SU-DHL-6 (cell line): ENCODE measurements around the gene CTPS1.

Experiments
- H2AFZ ChIP-seq: fragments of 200-600 bp; sonication (generic); 2 replicates; pipeline ENCODE4 v1.6.1; 2014; ENCODE audit warnings: low read depth, mild to moderate bottlenecking, moderate library complexity, mixed read lengths, antibody characterized with exemption, low read length; ENCODE audit not compliant: severe bottlenecking
- H3F3A ChIP-seq: fragments of 200-600 bp; shearing (Covaris generic); 2 replicates; pipeline ENCODE4 v1.6.0; 2016; ENCODE audit warnings: antibody characterized with exemption, mild to moderate bottlenecking; ENCODE audit not compliant: insufficient read depth
- H3K27ac ChIP-seq: fragments of 200-600 bp; sonication (generic); 2 replicates; pipeline ENCODE4 v1.5.1; 2016; ENCODE audit warnings: low read depth, mild to moderate bottlenecking, low read length, moderate library complexity, mixed read lengths
- H3K27me3 ChIP-seq: fragments of 200-600 bp; sonication (generic), shearing (Covaris generic); 2 replicates; pipeline ENCODE4 v1.6.0; 2014; ENCODE audit warnings: mild to moderate bottlenecking, low read length
- H3K36me3 ChIP-seq: fragments of 200-600 bp; sonication (generic); 2 replicates; pipeline ENCODE4 v1.6.1; 2014; ENCODE audit warnings: mild to moderate bottlenecking, low read length, mixed read lengths
- H3K4me2 ChIP-seq: fragments of 300-600, 200-600 bp; shearing (Covaris generic), sonication (generic); 2 replicates; pipeline ENCODE4 v1.6.0; 2014; ENCODE audit warnings: low read length, low read depth, mild to moderate bottlenecking; ENCODE audit not compliant: poor library complexity, severe bottlenecking
- H3K4me3 ChIP-seq: fragments of 200-600 bp; sonication (generic); 2 replicates; pipeline ENCODE4 v1.5.1; 2014; ENCODE audit warnings: antibody characterized with exemption, low read length, mild to moderate bottlenecking, mixed read lengths; ENCODE audit not compliant: insufficient read depth, poor library complexity, severe bottlenecking
- H3K79me2 ChIP-seq: fragments of 200-600 bp; sonication (generic); 2 replicates; pipeline ENCODE4 v1.6.1; 2014; ENCODE audit warnings: mild to moderate bottlenecking, low read length, moderate library complexity; ENCODE audit not compliant: insufficient read depth
- H3K9ac ChIP-seq: fragments of 200-600 bp; sonication (generic); 2 replicates; pipeline ENCODE4 v1.7.0; 2014; ENCODE audit warnings: mild to moderate bottlenecking, low read length
- H3K9me2 ChIP-seq: fragments of 200-600 bp; sonication (generic); replicated peaks from 2 replicates; pipeline ENCODE4 v1.6.1; 2014; ENCODE audit warnings: low read length; ENCODE audit not compliant: insufficient read depth
- H3K9me3 ChIP-seq: fragments of 200-600 bp; sonication (generic); 2 replicates; pipeline ENCODE4 v1.6.1; 2014; ENCODE audit warnings: low read length, mixed read lengths; ENCODE audit not compliant: insufficient read depth
- H4K20me1 ChIP-seq: fragments of 200-600 bp; sonication (generic); 2 replicates; pipeline ENCODE4 v1.6.1; 2014; ENCODE audit warnings: low read depth, mild to moderate bottlenecking, antibody characterized with exemption, low read length, moderate library complexity, mixed read lengths
- EZH2phosphoT487 ChIP-seq: fragments of 200-600 bp; sonication (generic), shearing (Covaris generic); conservative IDR thresholded peaks from 2 replicates; pipeline ENCODE4 v1.6.1; 2018; ENCODE audit warnings: mild to moderate bottlenecking, antibody characterized with exemption, low read length, moderate library complexity, mixed read lengths
- TF ChIP-seq, protein P1 (sequence below): fragments of 200-600 bp; sonication (generic); IDR thresholded peaks from one replicate; pipeline ENCODE4 v1.5.1; 2017; ENCODE audit warnings: antibody characterized with exemption, mild to moderate bottlenecking, low read length, moderate library complexity; ENCODE audit not compliant: insufficient read depth, poor library complexity, severe bottlenecking

Gene CTPS1

DNA sequence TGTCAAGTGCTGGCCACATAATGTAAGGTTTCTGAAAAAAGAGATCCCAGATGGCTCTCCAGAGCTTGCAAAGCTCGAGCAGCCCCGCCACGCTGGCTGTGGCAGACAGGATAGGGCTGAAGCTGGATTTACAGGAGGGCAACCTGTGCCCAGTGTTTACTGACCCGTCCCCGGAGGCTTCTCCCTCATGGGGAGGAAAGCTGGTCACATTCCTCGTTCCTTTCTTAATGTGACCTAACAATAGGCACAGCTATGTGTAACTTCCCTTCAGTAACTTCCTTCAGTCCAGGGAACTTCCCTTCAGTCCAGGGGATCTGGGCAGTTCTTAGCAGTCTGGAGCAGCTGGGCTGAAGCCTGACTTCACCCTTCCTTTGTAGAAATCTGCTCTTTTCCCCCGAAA lies 34.3 kb downstream of the CTPS1 start:
- peaks cover 38% of the 10 kb centered on the region for H3K36me3 ChIP-seq
- no peaks in the 10 kb centered on the region for H3K9me2 ChIP-seq
- no peaks in the 10 kb centered on the region for H3K27me3 ChIP-seq
- H3K9ac ChIP-seq = no peak overlapping the region
- no peaks in the 10 kb centered on the region for H3K9me3 ChIP-seq
- H3K4me3 ChIP-seq = no peak overlapping the region
- H3K79me2 ChIP-seq = no peaks in the 10 kb centered on the region
- H3F3A ChIP-seq = no peaks in the 10 kb centered on the region
- TF ChIP-seq EZH2phosphoT487 = no peak
- no peaks in the 10 kb centered on the region for H4K20me1 ChIP-seq
- H3K27ac ChIP-seq = no peak overlapping the region
- H3K4me2 ChIP-seq = no peak overlapping the region
- H2AFZ ChIP-seq = no peak overlapping the region

DNA sequence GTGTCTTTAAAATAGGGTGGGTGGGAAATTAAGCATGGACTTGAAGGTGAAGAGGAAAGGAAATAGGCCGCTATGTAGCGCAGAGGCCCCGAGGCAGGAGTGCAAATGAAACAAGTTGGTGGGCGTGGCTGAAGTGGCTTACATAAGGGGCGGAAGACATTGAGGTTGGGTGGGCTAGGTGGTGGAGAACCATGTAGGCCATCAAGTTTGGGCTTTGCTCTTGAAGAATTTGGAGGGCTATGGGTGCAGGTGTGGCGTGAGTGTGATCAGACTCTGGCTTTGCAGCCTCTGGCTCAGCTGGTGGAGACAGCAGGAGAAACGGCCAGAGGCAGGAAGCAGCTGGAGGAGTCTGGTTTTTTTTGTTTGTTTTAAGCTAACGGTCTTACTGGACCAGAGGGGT lies 35.4 kb downstream of the CTPS1 start:
- Histone ChIP-seq H3K4me2 (no peak overlapping the region), H2AFZ (no peak overlapping the region), H3K9ac (no peak overlapping the region), H3K4me3 (no peak overlapping the region), H3F3A (no peaks in the 10 kb centered on the region), H3K27me3 (no peaks in the 10 kb centered on the region), H3K36me3 (peaks cover 29% of the 10 kb centered on the region), H3K79me2 (no peaks in the 10 kb centered on the region), H4K20me1 (no peaks in the 10 kb centered on the region), H3K27ac (no peak overlapping the region), H3K9me2 (no peaks in the 10 kb centered on the region), H3K9me3 (no peaks in the 10 kb centered on the region)
- TF ChIP-seq, protein P1, sequence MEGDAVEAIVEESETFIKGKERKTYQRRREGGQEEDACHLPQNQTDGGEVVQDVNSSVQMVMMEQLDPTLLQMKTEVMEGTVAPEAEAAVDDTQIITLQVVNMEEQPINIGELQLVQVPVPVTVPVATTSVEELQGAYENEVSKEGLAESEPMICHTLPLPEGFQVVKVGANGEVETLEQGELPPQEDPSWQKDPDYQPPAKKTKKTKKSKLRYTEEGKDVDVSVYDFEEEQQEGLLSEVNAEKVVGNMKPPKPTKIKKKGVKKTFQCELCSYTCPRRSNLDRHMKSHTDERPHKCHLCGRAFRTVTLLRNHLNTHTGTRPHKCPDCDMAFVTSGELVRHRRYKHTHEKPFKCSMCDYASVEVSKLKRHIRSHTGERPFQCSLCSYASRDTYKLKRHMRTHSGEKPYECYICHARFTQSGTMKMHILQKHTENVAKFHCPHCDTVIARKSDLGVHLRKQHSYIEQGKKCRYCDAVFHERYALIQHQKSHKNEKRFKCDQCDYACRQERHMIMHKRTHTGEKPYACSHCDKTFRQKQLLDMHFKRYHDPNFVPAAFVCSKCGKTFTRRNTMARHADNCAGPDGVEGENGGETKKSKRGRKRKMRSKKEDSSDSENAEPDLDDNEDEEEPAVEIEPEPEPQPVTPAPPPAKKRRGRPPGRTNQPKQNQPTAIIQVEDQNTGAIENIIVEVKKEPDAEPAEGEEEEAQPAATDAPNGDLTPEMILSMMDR = no peak
- TF ChIP-seq EZH2phosphoT487 = no peak

DNA sequence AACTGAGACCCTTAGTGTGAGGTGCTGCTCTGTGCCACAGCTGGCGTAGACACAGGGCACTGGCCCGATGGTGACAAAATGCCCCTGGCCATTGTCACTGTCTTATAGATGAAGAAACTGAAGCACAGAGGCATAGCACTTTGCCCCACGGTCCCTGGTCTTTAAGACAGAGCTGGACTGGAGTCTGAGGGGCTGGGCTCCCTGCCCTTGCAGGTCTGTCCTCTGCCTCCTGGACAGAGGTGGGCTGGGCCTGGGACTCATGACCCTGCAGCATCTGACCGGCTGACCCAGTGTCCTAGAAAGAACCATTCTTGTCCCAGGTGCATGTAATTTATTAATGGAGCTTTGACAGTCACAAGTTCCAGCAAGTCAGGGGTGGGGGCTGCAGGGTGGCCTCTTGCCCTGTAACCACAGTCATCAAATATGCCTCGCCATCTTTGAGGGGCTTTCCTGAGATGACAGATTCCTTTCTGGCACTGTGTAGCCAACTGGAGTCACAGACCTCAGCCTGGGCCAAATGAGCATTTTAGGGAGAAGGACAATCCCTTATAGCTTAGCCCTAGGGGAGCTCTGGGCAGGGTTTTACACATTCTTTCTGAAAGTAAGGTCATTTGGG lies 35.9 kb downstream of the CTPS1 start:
- no peak for TF ChIP-seq EZH2phosphoT487
- TF ChIP-seq, protein P1 = no peak
- no peaks in the 10 kb centered on the region for H3K79me2 ChIP-seq
- no peaks in the 10 kb centered on the region for H3K27me3 ChIP-seq
- peaks cover 24% of the 10 kb centered on the region; the same call in 1 of the 2 replicates for H3K36me3 ChIP-seq
- no peaks in the 10 kb centered on the region for H3K9me3 ChIP-seq
- H2AFZ ChIP-seq = no peak overlapping the region
- H3K4me2 ChIP-seq = no peak overlapping the region
- no peak overlapping the region for H3K27ac ChIP-seq
- H4K20me1 ChIP-seq = no peaks in the 10 kb centered on the region
- H3K9me2 ChIP-seq = no peaks in the 10 kb centered on the region
- no peak overlapping the region for H3K9ac ChIP-seq
- H3F3A ChIP-seq = no peaks in the 10 kb centered on the region
- H3K4me3 ChIP-seq = no peak overlapping the region

DNA sequence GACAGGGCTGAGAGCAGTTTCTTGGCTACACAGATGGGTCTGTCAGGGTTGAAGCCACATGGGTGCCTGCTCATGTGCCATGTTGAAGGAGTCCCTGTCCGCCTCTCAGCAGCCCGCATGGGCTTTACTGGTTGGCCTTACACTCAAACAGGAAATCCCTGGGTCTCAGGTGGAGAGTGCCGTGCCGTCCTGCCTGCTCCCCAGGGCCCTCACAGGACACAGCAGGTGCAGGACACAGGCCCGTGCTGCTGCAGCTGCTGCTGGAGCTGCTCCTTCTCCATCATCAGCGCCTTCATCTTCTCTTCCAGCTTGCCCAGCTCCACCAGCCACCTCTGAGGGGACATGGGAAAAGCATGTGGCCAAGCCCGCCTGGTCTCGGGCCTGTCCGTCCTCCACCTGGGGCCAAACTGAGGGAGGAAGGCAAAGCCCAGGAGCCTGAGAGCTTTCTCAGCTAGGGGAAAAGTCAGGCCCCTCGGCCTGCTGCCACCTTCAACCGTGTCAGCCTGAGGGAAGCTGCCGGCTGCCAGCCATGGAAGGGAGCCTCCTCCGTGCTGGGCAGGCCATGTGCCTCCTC lies 36.5 kb downstream of the CTPS1 start:
- no peak overlapping the region for H3K4me2 ChIP-seq
- H3K36me3 ChIP-seq = peaks cover 19% of the 10 kb centered on the region; the same call in 1 of the 2 replicates
- no peaks in the 10 kb centered on the region for H3K27me3 ChIP-seq
- H3K9me2 ChIP-seq = no peaks in the 10 kb centered on the region
- no peak overlapping the region for H2AFZ ChIP-seq
- H3K9ac ChIP-seq = no peak overlapping the region
- H4K20me1 ChIP-seq = no peaks in the 10 kb centered on the region
- TF ChIP-seq, protein P1 = no peak
- H3K9me3 ChIP-seq = no peaks in the 10 kb centered on the region
- no peak overlapping the region for H3K4me3 ChIP-seq
- no peaks in the 10 kb centered on the region for H3K79me2 ChIP-seq
- no peaks in the 10 kb centered on the region for H3F3A ChIP-seq
- H3K27ac ChIP-seq = no peak overlapping the region
